ENCODE measurements around the gene ENPP7.
"Not testable (repeated sequence)": the region's sequence is repeated elsewhere in the genome, so short reads cannot be mapped to it uniquely, and the experiment has no call there.

GRCh38 chr17:79772726-79773125, 42.0 kb downstream of the ENPP7 start:
- TF ChIP-seq CTCF, POLR2A (IDR thresholded peaks at IDR 0.05): not testable (repeated sequence)
